K562 (cell line): ENCODE results near the gene RPL7L1. TPM values are rescaled to one million over a fixed set of nuclear protein-coding genes. Genes with fewer than 3 reads are reported as not detected.
"Not testable (repeated sequence)": the region's sequence is repeated elsewhere in the genome, so short reads cannot be mapped to it uniquely, and the experiment has no call there.

Experiments
- ATAC-seq: fragments of 200-7000 bp; cut with Tn5 transposase; 3 replicates; pipeline ENCODE4 v1.9.1; 2020; ENCODE audit warnings: moderate library complexity
- BruUV-seq: library from RNA; stranded (reverse); fragments of 400-500 nt; replicated peaks from 2 replicates; lab custom pipeline; 2021; lab: Mats Ljungman, UMichigan
- CTCF ChIA-PET: fragments of 300-600 bp; formaldehyde crosslinking; extraction: SDS; loops from one replicate; lab custom pipeline; 2021; ENCODE audit warnings: low intra/inter-chr PET ratio; lab: Yijun Ruan, JAX
- POLR2A ChIA-PET: fragments of 300-600, 350-650 bp; sonication (Branson Sonifier 250); formaldehyde crosslinking; extraction: SDS; loops from one replicate; lab custom pipeline; 2021; ENCODE audit warnings: antibody characterized with exemption, inconsistent platforms; lab: Yijun Ruan, JAX
- DNase-seq, 4 experiments: peaks; one replicate each; pipeline versions ENCODE4 v3.0.0 to v3.0.0-alpha.2; 2011 to 2018; ENCODE audit warnings: low spot score in 3 of 4, mixed read lengths in 3 of 4; ENCODE audit errors: extremely low read depth in 1 of 4
- FAIRE-seq: peaks from 2 replicates; lab custom pipeline; 2011; peaks lifted over from hg19 to GRCh38; lab: Jason Lieb, UNC
- H2AFZ ChIP-seq: 2 replicates; pipeline ENCODE4 v1.6.0; 2011; ENCODE audit warnings: low read depth, low read length, control low read depth, inconsistent platforms
- H3K27ac ChIP-seq: fragments of 200-600 bp; 3 replicates; pipeline ENCODE4 v1.8.0; 2011; ENCODE audit warnings: low read depth, mild to moderate bottlenecking, control low read depth, inconsistent platforms, low read length, moderate library complexity, mixed read lengths; ENCODE audit errors: extremely low read depth
- H3K27me3 ChIP-seq, 2 experiments: fragments of 300-600 bp in 1 of 2; 2 replicates in 1 of 2; 3 replicates in 1 of 2; pipeline versions ENCODE4 v1.6.0 to v1.8.0; 2011; ENCODE audit warnings: inconsistent platforms in 2 of 2, low read length in 2 of 2, mild to moderate bottlenecking in 1 of 2, mixed read lengths in 1 of 2, moderate library complexity in 1 of 2; ENCODE audit not compliant: control insufficient read depth in 2 of 2, insufficient read depth in 2 of 2
- H3K36me3 ChIP-seq: fragments of 300-600 bp; 3 replicates; pipeline ENCODE4 v1.8.0; 2011; ENCODE audit warnings: mild to moderate bottlenecking, low read length, inconsistent platforms; ENCODE audit not compliant: control insufficient read depth, insufficient read depth
- H3K4me1 ChIP-seq, 2 experiments: fragments of 200-600 bp in 1 of 2; replicated peaks in 1 of 2; 2 replicates in 1 of 2; 3 replicates in 1 of 2; pipeline versions ENCODE4 v1.5.1 to v1.8.0; 2011; ENCODE audit warnings: inconsistent platforms in 2 of 2, low read length in 2 of 2, mild to moderate bottlenecking in 1 of 2, mixed read lengths in 1 of 2, moderate library complexity in 1 of 2; ENCODE audit not compliant: control insufficient read depth in 2 of 2, insufficient read depth in 2 of 2
- H3K4me2 ChIP-seq: 2 replicates; pipeline ENCODE4 v1.6.1; 2011; ENCODE audit warnings: low read length, control low read depth, inconsistent platforms, mixed read lengths; ENCODE audit not compliant: insufficient read depth
- H3K4me3 ChIP-seq: fragments of 200-600 bp; sonication (generic), shearing (Covaris generic); 2 replicates; pipeline ENCODE4 v1.5.1; 2016; ENCODE audit warnings: control low read depth, inconsistent platforms
- H3K79me2 ChIP-seq: fragments of 200-600 bp; 3 replicates; pipeline ENCODE4 v1.8.0; 2011; ENCODE audit warnings: low read length, inconsistent platforms; ENCODE audit not compliant: control insufficient read depth, insufficient read depth
- H3K9ac ChIP-seq, 2 experiments: 2 replicates each; pipeline versions ENCODE4 v1.6.0 to v1.6.1; 2011; ENCODE audit warnings: low read depth in 2 of 2, low read length in 2 of 2, control low read depth in 1 of 2, inconsistent platforms in 1 of 2, mild to moderate bottlenecking in 1 of 2, mixed read lengths in 1 of 2; ENCODE audit not compliant: insufficient read depth in 1 of 2
- H3K9me1 ChIP-seq: one replicate; pipeline ENCODE4 v1.6.0; 2011; ENCODE audit warnings: inconsistent platforms, mild to moderate bottlenecking, low read length, moderate library complexity; ENCODE audit not compliant: control insufficient read depth, insufficient read depth
- H3K9me3 ChIP-seq: replicated peaks from 2 replicates; pipeline ENCODE4 v1.5.1; 2011; ENCODE audit warnings: low read depth, low read length, inconsistent platforms; ENCODE audit not compliant: control insufficient read depth, insufficient read depth
- H4K20me1 ChIP-seq: replicated peaks from 2 replicates; pipeline ENCODE4 v1.6.1; 2011; ENCODE audit warnings: low read length, inconsistent platforms, mixed read lengths; ENCODE audit not compliant: control insufficient read depth, insufficient read depth
- ATF1 ChIP-seq, 2 experiments: fragments of 450-650 bp in 1 of 2; IDR thresholded peaks; 2 replicates each; pipeline ENCODE4 v1.6.1; 2016; ENCODE audit warnings: missing compliant biosample characterization in 1 of 2, missing genetic modification characterization in 1 of 2
- CBFA2T2 ChIP-seq: fragments of 450-650 bp; conservative IDR thresholded peaks from 2 replicates; pipeline ENCODE4 v1.6.1; 2017; ENCODE audit warnings: mild to moderate bottlenecking
- CTBP1 ChIP-seq: fragments of 450-650 bp; IDR thresholded peaks from 2 replicates; pipeline ENCODE4 v1.6.1; 2016; ENCODE audit warnings: borderline replicate concordance
- GATAD2A ChIP-seq: fragments of 450-650 bp; IDR thresholded peaks from 2 replicates; pipeline ENCODE4 v1.6.1; 2017
- PTRF ChIP-seq: fragments of 450-650 bp; IDR thresholded peaks from 2 replicates; pipeline ENCODE4 v1.6.1; 2016; ENCODE audit warnings: mild to moderate bottlenecking, missing genetic modification characterization, missing compliant biosample characterization
- TRIM24 ChIP-seq, 2 experiments: fragments of 450-650 bp; IDR thresholded peaks; 2 replicates each; pipeline ENCODE4 v1.6.1; 2016
- ZFX ChIP-seq: sonication (generic); formaldehyde crosslinking; IDR thresholded peaks from 2 replicates; pipeline ENCODE4 v1.8.0; 2022; ENCODE audit warnings: mild to moderate bottlenecking, missing genetic modification reagents, moderate library complexity
- WGBS: fragments of 100-300 bp; shearing (Covaris generic); methylation state at CpG from one replicate; pipeline ENCODE4 v1.1.6; 2016; ENCODE audit warnings: low coverage, mixed read lengths; ENCODE audit not compliant: insufficient coverage; ENCODE audit errors: missing lambda C conversion rate; 5-methylcytosine and 5-hydroxymethylcytosine counted together
- in situ Hi-C: fragments of 300-500 bp; cut with MboI; formaldehyde crosslinking; loops from 4 replicates; pipeline ENCODE4 v1.15.0; 2018; ENCODE audit warnings: inconsistent platforms, mixed read lengths
- intact Hi-C: fragments of 100-400 bp; cut with micrococcal nuclease; formaldehyde crosslinking; loops from 2 replicates; pipeline ENCODE4 v1.14.2; 2022
- polyA plus RNA-seq, 8 experiments: library from polyadenylated mRNA; depleted of rRNA in 4 of 8; stranded (reverse) in 5 of 8; unstranded in 3 of 8; fragments of >200 nt; fragmentation: Nextera tagmentation in 2 of 8; fragmentation: Illumina TruSeq in 1 of 8; extraction: Ambion mirVana in 2 of 8; extraction: Trizol in 1 of 8; gene quantifications; 2 replicates each; pipeline versions ENCODE4 v1.2.1 to v1.2.3, GENCODE V29; 2011 to 2014; ENCODE audit warnings: inconsistent platforms in 1 of 8, missing spikeins in 1 of 8
- total RNA-seq, 7 experiments: library from RNA; depleted of rRNA in 6 of 7; stranded (reverse); fragments of >200 nt in 6 of 7; fragmentation: Illumina TruSeq in 2 of 7; extraction: Trizol in 2 of 7; gene quantifications; 2 replicates each; pipeline versions ENCODE4 v1.2.1 to v1.2.3, GENCODE V29; 2011 to 2021; ENCODE audit warnings: low replicate concordance in 1 of 7
- TF ChIP-seq, protein P1 (sequence below), 3 experiments: fragments of 200-800 bp in 1 of 3; sonication (Bioruptor generic) in 1 of 3; sonication (generic) in 1 of 3; formaldehyde crosslinking in 1 of 3; IDR thresholded peaks; 2 replicates each; pipeline versions ENCODE4 v1.6.1 to v1.8.0; 2016 to 2022; ENCODE audit warnings: mild to moderate bottlenecking in 2 of 3, missing compliant biosample characterization in 2 of 3, missing genetic modification characterization in 2 of 3, missing genetic modification reagents in 1 of 3
- TF ChIP-seq, protein P2 (sequence below): fragments of 450-650 bp; conservative IDR thresholded peaks from 2 replicates; pipeline ENCODE4 v1.6.1; 2016; ENCODE audit warnings: missing genetic modification characterization, low read depth, mild to moderate bottlenecking, missing compliant biosample characterization, moderate library complexity
- TF ChIP-seq, protein P3 (sequence below), 3 experiments: fragments of 200-800 bp in 1 of 3; fragments of 250-450 bp in 1 of 3; fragments of 450-650 bp in 1 of 3; sonication (Bioruptor Pico) in 1 of 3; sonication (Bioruptor generic) in 1 of 3; formaldehyde crosslinking in 1 of 3; IDR thresholded peaks; 2 replicates each; pipeline versions ENCODE4 v1.6.1 to v1.8.0; 2016 to 2022; ENCODE audit warnings: mild to moderate bottlenecking in 2 of 3, missing genetic modification characterization in 2 of 3, missing compliant biosample characterization in 1 of 3, moderate library complexity in 1 of 3
- TF ChIP-seq, protein P4 (sequence below), 2 experiments: fragments of 200-800 bp in 1 of 2; sonication (Bioruptor generic) in 1 of 2; sonication (generic) in 1 of 2; formaldehyde crosslinking in 1 of 2; IDR thresholded peaks in 1 of 2; conservative IDR thresholded peaks in 1 of 2; 2 replicates each; pipeline versions ENCODE4 v1.5.0 to v1.6.1; 2016 to 2020; ENCODE audit warnings: missing compliant biosample characterization in 1 of 2, missing genetic modification characterization in 1 of 2, missing genetic modification reagents in 1 of 2

The RPL7L1 gene
- total and polyA plus RNA-seq, 9 of the 15 experiments (the other 6 are each of a cell fraction or from before 2014, with no cell fraction given) = 129 to 259 (median 164) TPM

DNA sequence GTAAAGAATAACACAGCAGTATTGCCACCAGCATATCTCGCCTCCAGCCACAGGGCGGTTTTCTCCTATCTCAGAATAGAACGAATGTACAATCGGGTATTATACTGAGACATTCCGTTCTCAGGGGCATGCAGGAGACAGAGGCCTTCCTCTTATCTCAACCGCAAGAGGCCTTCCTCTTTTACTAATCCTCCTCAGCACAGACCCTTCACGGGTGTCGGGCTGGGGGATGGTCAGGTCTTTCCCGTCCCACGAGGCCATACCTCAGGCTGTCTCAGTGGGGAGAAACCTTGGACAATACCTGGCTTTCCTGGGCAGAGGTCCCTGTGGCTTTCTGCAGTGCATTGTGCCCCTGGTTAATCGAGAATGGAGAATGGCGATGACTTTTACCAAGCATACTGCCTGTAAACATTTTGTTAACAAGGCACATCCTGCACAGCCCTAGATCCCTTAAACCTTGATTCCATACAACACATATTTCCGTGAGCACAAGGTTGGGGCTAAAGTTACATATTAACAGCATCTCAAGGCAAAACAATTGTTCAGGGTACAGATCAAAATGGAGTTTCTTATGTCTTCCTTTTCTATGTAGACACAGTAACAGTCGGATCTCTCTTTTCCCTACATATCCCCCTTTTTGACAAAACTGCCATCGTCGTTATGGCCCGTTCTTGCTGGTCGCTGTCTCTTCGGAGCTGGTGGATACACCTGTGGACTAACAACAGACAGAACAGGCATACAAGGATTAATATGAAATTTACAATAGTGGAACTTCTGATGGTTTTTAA lies 14.8 kb downstream of the RPL7L1 start:
- ATAC-seq; CTCF ChIA-PET; H3K9me1 ChIP-seq; H3K79me2 ChIP-seq; H3K4me3 ChIP-seq; H3K27ac ChIP-seq; H3K9me3 ChIP-seq; in situ Hi-C loops; POLR2A ChIA-PET; H3K27me3 ChIP-seq; BruUV-seq; intact Hi-C loops; H3K9ac ChIP-seq; H4K20me1 ChIP-seq; TF ChIP-seq ATF1 (CRISPR knock-in tag; IDR thresholded peaks at IDR 0.05): not testable (repeated sequence)
- DNase-seq = peak in 1 of 4 experiments; percentile 77
- peaks cover 17 to 20% of the 10 kb centered on the region in 2 experiments for H3K4me1 ChIP-seq
- peaks cover 16% of the 10 kb centered on the region; the same call in 2 of the 3 replicates for H3K36me3 ChIP-seq
- 26% methylated on average over 18 of the region's 19 CpGs for WGBS
- FAIRE-seq = peak; percentile 51
- peak overlapping the region; percentile 12; the same call in 1 of the 2 replicates for H2AFZ ChIP-seq
- peak overlapping the region; percentile 26; the same call in 1 of the 2 replicates for H3K4me2 ChIP-seq
- TF ChIP-seq, protein P1, sequence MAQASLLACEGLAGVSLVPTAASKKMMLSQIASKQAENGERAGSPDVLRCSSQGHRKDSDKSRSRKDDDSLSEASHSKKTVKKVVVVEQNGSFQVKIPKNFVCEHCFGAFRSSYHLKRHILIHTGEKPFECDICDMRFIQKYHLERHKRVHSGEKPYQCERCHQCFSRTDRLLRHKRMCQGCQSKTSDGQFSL (CRISPR knock-in tag; IDR thresholded peaks at IDR 0.05) = not testable (repeated sequence)
- TF ChIP-seq, protein P1 (tag; IDR thresholded peaks at IDR 0.05) = peak in 1 of 2 experiments; percentile 56; a peak in 1 of 4 replicates
- TF ChIP-seq CTBP1 (peak; percentile 68; the same call in 1 of the 2 replicates), ATF1 (tag; IDR thresholded peaks at IDR 0.05) (0 out of 2 replicates have a peak, but pooled peaks have one; percentile 13), ZFX (CRISPR knock-in tag) (peak; percentile 54), PTRF (tag) (peak; percentile 63; the same call in 1 of the 2 replicates), GATAD2A (0 out of 2 replicates have a peak, but pooled peaks have one; percentile 55), CBFA2T2 (peak; percentile 81), TRIM24 (IDR thresholded peaks at IDR 0.05) (peak; percentile 23 to 34; a peak in 1 of 4 replicates)
- TF ChIP-seq, protein P2, sequence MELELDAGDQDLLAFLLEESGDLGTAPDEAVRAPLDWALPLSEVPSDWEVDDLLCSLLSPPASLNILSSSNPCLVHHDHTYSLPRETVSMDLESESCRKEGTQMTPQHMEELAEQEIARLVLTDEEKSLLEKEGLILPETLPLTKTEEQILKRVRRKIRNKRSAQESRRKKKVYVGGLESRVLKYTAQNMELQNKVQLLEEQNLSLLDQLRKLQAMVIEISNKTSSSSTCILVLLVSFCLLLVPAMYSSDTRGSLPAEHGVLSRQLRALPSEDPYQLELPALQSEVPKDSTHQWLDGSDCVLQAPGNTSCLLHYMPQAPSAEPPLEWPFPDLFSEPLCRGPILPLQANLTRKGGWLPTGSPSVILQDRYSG = 0 out of 2 replicates have a peak, but pooled peaks have one; percentile 36
- TF ChIP-seq, protein P3, sequence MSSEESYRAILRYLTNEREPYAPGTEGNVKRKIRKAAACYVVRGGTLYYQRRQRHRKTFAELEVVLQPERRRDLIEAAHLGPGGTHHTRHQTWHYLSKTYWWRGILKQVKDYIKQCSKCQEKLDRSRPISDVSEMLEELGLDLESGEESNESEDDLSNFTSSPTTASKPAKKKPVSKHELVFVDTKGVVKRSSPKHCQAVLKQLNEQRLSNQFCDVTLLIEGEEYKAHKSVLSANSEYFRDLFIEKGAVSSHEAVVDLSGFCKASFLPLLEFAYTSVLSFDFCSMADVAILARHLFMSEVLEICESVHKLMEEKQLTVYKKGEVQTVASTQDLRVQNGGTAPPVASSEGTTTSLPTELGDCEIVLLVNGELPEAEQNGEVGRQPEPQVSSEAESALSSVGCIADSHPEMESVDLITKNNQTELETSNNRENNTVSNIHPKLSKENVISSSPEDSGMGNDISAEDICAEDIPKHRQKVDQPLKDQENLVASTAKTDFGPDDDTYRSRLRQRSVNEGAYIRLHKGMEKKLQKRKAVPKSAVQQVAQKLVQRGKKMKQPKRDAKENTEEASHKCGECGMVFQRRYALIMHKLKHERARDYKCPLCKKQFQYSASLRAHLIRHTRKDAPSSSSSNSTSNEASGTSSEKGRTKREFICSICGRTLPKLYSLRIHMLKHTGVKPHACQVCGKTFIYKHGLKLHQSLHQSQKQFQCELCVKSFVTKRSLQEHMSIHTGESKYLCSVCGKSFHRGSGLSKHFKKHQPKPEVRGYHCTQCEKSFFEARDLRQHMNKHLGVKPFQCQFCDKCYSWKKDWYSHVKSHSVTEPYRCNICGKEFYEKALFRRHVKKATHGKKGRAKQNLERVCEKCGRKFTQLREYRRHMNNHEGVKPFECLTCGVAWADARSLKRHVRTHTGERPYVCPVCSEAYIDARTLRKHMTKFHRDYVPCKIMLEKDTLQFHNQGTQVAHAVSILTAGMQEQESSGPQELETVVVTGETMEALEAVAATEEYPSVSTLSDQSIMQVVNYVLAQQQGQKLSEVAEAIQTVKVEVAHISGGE (CRISPR knock-in tag; IDR thresholded peaks at IDR 0.05) = peak in 1 of 3 experiments; percentile 58; a peak in 1 of 6 replicates
- TF ChIP-seq, protein P4, sequence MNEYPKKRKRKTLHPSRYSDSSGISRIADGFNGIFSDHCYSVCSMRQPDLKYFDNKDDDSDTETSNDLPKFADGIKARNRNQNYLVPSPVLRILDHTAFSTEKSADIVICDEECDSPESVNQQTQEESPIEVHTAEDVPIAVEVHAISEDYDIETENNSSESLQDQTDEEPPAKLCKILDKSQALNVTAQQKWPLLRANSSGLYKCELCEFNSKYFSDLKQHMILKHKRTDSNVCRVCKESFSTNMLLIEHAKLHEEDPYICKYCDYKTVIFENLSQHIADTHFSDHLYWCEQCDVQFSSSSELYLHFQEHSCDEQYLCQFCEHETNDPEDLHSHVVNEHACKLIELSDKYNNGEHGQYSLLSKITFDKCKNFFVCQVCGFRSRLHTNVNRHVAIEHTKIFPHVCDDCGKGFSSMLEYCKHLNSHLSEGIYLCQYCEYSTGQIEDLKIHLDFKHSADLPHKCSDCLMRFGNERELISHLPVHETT (CRISPR knock-in tag; conservative IDR thresholded peaks at IDR 0.05 in 1 of 2, IDR thresholded peaks at IDR 0.05 in 1 of 2) = peak in 1 of 2 experiments; percentile 44; a peak in 1 of 4 replicates
